IPS DF 4.7 (cell line): Measurements from ENCODE around the gene CFD.
"Not testable (repeated sequence)": the region's sequence is repeated elsewhere in the genome, so short reads cannot be mapped to it uniquely, and the experiment has no call there.

Source experiments
- DNase-seq: peaks from one replicate; pipeline ENCODE4 v3.0.0-alpha.2; 2013; ENCODE audit warnings: low spot score; ENCODE audit errors: extremely low read depth

Gene CFD

GRCh38 chr19:825897-826644 is 33.4 kb upstream of the CFD start:
- DNase-seq: no peak

- no peak for DNase-seq
Observed at GRCh38 chr19:827314-827709, 32.2 kb upstream of the CFD start.

GRCh38 chr19:827710-828321 is 31.6 kb upstream of the CFD start, which contains the start of gene AZU1:
Gene AZU1, plus strand, starts transcription at chr19:827837. Its CDS starts 10 bp downstream, at chr19:827847.
- no peak for DNase-seq

GRCh38 chr19:829129-829758 is 30.2 kb upstream of the CFD start:
- no peak for DNase-seq

GRCh38 chr19:831407-832369 is 27.8 kb upstream of the CFD start:
- DNase-seq: no peak

GRCh38 chr19:834216-834615 is 25.2 kb upstream of the CFD start:
- no peak for DNase-seq

GRCh38 chr19:835210-835810 is 24.2 kb upstream of the CFD start:
- no peak for DNase-seq

GRCh38 chr19:840519-841206 is 18.8 kb upstream of the CFD start, which contains the start of gene PRTN3:
Gene PRTN3, plus strand, starts transcription at chr19:840999. Its CDS starts 10 bp downstream, at chr19:841009.
- no peak for DNase-seq

GRCh38 chr19:842802-843179 is 16.7 kb upstream of the CFD start:
- DNase-seq: not testable (repeated sequence)

- DNase-seq: no peak
Observed at GRCh38 chr19:843180-843835, 16.2 kb upstream of the CFD start.

GRCh38 chr19:843836-844545 is 15.5 kb upstream of the CFD start:
- DNase-seq: no peak

- DNase-seq: no peak
Observed at GRCh38 chr19:844546-844971, 14.9 kb upstream of the CFD start.

GRCh38 chr19:845707-846521 is 13.6 kb upstream of the CFD start:
- no peak for DNase-seq

- DNase-seq: no peak
Observed at GRCh38 chr19:848386-848921, 11.0 kb upstream of the CFD start.

GRCh38 chr19:849195-849594 is 10.3 kb upstream of the CFD start:
- not testable (repeated sequence) for DNase-seq

- no peak for DNase-seq
Observed at GRCh38 chr19:850221-850978, 9.1 kb upstream of the CFD start.

GRCh38 chr19:850979-851335 is 8.5 kb upstream of the CFD start:
- no peak for DNase-seq
